IPS-20b (cell line): Measurements from ENCODE around the gene DGLUCY.

Experiments used
- H3K27ac ChIP-seq: one replicate; pipeline ENCODE4 v1.5.1; 2013; ENCODE audit warnings: low read length
- H3K27me3 ChIP-seq: 2 replicates; pipeline ENCODE4 v1.6.1; 2013; ENCODE audit warnings: mild to moderate bottlenecking, low read length, inconsistent platforms; ENCODE audit not compliant: insufficient read depth
- H3K36me3 ChIP-seq: 2 replicates; pipeline ENCODE4 v1.6.1; 2013; ENCODE audit warnings: low read depth, mild to moderate bottlenecking, inconsistent platforms, low read length, moderate library complexity; ENCODE audit not compliant: insufficient read depth
- H3K4me1 ChIP-seq: 2 replicates; pipeline ENCODE4 v1.6.1; 2013; ENCODE audit warnings: mild to moderate bottlenecking, control low read depth, inconsistent platforms, low read length, moderate library complexity; ENCODE audit not compliant: insufficient read depth
- H3K4me3 ChIP-seq: 2 replicates; pipeline ENCODE4 v1.5.1; 2013; ENCODE audit warnings: mild to moderate bottlenecking, low read length, inconsistent platforms
- H3K9ac ChIP-seq: 2 replicates; pipeline ENCODE4 v1.6.1; 2013; ENCODE audit warnings: low read depth, mild to moderate bottlenecking, inconsistent platforms, low read length, moderate library complexity
- H3K9me3 ChIP-seq: 2 replicates; pipeline ENCODE4 v1.6.1; 2013; ENCODE audit warnings: mild to moderate bottlenecking, low read depth, low read length, inconsistent platforms; ENCODE audit not compliant: insufficient read depth

DGLUCY gene

DNA sequence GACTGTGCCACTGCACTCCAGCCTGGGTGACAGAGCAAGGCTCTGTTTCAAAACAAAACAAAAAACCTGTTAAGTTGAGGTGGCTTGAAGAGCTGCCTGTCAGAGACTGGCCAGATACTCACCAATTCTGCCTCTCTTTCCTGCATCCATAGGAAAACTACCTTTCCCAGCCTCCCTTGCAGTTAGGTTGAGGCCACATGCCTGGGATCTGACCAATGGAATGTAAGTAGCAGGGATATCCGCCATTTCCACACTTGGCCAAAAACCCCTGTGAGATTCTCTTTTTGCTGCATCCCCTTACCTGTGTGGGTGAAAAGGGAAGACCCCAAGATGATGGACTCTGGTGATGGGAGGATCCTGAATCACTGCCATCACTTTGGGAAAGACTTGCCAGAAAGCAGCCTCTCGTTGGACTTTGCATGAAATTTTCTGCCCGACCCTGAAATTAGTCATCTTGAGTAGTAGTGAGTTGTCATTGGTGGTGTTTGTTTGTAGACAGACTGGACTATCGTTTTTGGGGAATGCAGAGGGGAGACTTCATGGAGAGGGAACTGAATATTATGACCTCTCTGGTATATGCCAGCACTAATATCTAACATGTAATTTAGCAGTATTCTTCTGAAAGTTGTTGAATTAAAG lies 116.6 kb downstream of the DGLUCY start:
- Histone ChIP-seq H3K27ac (no peak overlapping the region), H3K27me3 (no peaks in the 10 kb centered on the region), H3K9ac (no peak overlapping the region), H3K4me1 (peaks cover 11% of the 10 kb centered on the region; the same call in 1 of the 2 replicates), H3K4me3 (no peak overlapping the region), H3K36me3 (no peaks in the 10 kb centered on the region), H3K9me3 (peaks cover 10% of the 10 kb centered on the region)

DNA sequence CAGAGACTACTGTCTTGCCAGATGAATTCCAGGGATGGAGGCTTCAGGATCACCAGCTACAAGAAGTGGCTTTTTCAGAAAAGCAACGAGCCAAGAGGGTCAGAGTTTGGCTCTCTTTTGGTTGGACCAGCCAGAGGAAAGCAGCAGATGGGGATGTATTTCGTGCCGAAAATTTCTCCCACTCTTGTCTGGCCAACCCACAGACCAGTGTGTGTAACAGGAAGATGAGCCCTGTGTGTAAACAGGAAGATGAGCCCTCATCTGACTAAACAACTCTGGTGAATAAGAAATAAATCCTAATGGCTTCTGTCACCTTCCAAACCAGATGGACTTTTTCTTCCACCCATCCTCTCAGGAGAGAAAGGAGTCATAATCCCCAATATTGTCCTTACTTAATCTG lies 117.6 kb downstream of the DGLUCY start:
- H3K36me3 ChIP-seq, result no peaks in the 10 kb centered on the region
- no peak overlapping the region for H3K4me3 ChIP-seq
- no peak overlapping the region for H3K27ac ChIP-seq
- peaks cover 11% of the 10 kb centered on the region; the same call in 1 of the 2 replicates for H3K4me1 ChIP-seq
- H3K27me3 ChIP-seq, result no peaks in the 10 kb centered on the region
- H3K9me3 ChIP-seq, result peaks cover 10% of the 10 kb centered on the region
- no peak overlapping the region for H3K9ac ChIP-seq

DNA sequence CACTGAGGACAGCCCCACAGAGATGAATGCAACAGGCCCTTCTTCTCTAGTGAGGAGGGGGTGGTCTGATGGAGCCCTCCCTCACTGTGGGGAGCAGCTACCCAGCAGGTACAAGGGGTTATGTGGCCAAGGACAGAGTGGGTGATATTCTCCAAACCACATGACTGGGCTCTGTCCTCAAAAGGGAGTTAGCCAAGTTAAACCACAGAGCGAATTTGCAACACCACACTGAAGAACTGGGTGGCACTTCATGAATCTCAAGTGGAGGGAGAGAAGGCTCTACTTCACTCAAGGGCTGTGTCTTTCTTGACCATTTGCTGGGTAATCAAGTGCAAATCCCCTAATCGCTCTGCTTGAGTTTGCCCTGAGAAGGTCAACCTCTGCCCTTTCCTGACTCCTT lies 118.2 kb downstream of the DGLUCY start:
- H3K9ac ChIP-seq, result no peak overlapping the region
- no peak overlapping the region for H3K27ac ChIP-seq

DNA sequence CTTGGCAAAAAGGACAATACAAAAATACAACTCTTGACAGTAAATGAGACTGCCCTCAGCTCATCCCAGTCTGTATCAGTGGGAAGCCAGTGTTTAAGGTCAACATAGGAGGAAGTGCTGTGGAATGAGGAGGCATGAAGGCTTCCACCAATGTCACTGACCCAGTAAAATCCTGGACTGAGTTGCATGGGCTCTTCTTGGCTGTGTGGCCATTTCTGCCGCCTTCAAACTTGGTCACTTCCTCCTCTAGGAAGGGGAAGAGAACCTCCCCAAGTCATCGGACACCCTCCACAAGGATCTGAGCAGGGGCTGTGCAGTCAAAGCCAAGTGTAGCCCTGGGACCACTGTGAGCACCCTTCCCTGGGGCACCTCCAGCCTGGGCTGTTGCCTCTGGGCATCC lies 118.7 kb downstream of the DGLUCY start:
- H3K4me1 ChIP-seq, result peaks cover 11% of the 10 kb centered on the region; the same call in 1 of the 2 replicates
- H3K9ac ChIP-seq, result no peak overlapping the region
- H3K27ac ChIP-seq, result no peak overlapping the region
- no peaks in the 10 kb centered on the region for H3K27me3 ChIP-seq
- H3K9me3 ChIP-seq, result peaks cover 10% of the 10 kb centered on the region
- no peak overlapping the region for H3K4me3 ChIP-seq
- H3K36me3 ChIP-seq, result no peaks in the 10 kb centered on the region

More for the DNA sequence above, 118.2 kb downstream of the DGLUCY start:
- Histone ChIP-seq H3K4me1 (peaks cover 11% of the 10 kb centered on the region; the same call in 1 of the 2 replicates), H3K36me3 (no peaks in the 10 kb centered on the region), H3K27me3 (no peaks in the 10 kb centered on the region), H3K9me3 (peaks cover 10% of the 10 kb centered on the region), H3K4me3 (no peak overlapping the region)

DNA sequence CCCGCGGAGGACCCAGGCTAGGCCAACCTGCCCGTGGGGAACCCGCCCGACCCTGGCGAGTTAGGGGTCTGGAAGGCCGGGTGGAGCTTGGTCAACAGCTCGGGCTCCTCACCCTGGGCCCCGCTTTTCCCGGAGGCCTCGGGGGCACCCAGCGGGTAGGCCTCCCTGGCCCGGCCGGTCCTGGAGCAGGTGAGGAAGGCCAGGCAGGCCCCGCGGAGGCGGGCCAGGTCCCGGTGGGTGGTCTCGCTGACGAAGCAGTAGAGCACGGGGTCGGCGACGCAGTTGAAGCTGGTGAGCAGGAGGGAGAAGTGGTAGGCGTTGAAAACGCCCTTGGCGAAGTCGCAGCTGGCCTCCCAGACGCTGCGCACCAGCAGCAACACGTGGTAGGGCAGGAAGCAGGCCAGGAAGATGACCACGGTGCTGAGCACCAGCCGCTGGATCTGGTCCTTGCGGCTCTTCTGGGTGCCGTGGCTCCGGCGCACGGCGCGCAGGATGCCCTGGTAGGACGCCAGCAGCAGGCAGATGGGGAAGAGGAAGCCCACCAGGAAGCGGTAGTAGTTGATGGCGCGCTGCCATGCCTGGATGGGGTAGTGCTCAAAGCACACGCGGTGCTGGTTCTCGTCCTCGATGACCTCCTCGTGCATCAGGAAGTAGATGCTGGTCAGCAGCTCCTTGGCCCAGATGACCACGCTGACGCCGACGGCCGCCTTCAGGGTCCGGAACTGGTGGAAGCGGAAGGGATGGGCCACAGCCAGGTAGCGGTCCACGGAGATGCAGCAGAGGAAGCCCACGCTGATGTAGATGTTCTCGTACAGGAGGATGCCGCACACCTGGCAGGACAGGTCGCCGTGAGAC lies 120.3 kb downstream of the DGLUCY start:
- Histone ChIP-seq H3K27me3 (no peaks in the 10 kb centered on the region), H3K36me3 (no peaks in the 10 kb centered on the region), H3K4me3 (no peak overlapping the region), H3K27ac (no peak overlapping the region), H3K9me3 (peaks cover 10% of the 10 kb centered on the region), H3K4me1 (no peaks in the 10 kb centered on the region; the same call in 1 of the 2 replicates), H3K9ac (no peak overlapping the region)

DNA sequence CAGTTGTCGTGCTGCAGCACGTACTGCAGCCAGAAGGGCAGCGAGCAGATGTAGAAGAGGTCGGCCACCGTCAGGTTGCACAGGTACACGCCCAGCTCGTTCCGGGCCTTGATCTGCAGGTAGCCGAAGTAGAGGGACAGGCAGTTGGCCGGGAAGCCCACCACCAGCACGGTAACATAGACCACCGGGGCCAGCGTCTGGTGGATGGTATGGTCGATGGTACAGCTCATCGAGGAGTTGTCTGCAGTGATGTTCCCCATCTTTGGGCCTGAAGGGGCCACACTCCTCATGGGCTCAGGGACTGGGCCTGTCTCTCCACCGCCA lies 120.9 kb downstream of the DGLUCY start:
- no peak overlapping the region for H3K9ac ChIP-seq
- no peaks in the 10 kb centered on the region for H3K27me3 ChIP-seq
- H3K27ac ChIP-seq, result no peak overlapping the region
- no peak overlapping the region for H3K4me3 ChIP-seq
- H3K4me1 ChIP-seq, result no peaks in the 10 kb centered on the region; the same call in 1 of the 2 replicates
- no peaks in the 10 kb centered on the region for H3K36me3 ChIP-seq
- peaks cover 10% of the 10 kb centered on the region for H3K9me3 ChIP-seq

DNA sequence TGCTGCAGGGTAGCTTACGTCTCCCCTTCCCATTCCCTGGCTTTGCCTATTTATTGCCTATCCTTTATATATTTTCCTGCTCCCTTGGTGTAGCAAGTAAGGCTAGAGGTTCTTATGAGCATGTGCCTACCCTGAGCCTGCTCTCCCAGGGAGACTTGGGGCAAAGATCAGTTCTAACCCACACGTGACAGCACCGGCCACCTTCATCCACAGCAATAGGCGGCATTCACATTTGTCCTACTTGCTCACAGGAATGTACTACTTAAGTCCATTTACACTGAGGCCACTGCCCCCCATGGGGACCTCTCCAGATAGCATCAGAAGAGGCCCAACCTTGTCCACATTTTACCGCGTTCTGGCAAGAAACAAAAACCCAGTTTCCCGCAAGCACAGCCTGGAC lies 122.0 kb downstream of the DGLUCY start:
- Histone ChIP-seq H3K4me1 (no peaks in the 10 kb centered on the region; the same call in 1 of the 2 replicates), H3K27me3 (no peaks in the 10 kb centered on the region), H3K9me3 (peaks cover 4% of the 10 kb centered on the region; the same call in 1 of the 2 replicates), H3K4me3 (no peak overlapping the region), H3K27ac (no peak overlapping the region), H3K36me3 (no peaks in the 10 kb centered on the region), H3K9ac (no peak overlapping the region)

DNA sequence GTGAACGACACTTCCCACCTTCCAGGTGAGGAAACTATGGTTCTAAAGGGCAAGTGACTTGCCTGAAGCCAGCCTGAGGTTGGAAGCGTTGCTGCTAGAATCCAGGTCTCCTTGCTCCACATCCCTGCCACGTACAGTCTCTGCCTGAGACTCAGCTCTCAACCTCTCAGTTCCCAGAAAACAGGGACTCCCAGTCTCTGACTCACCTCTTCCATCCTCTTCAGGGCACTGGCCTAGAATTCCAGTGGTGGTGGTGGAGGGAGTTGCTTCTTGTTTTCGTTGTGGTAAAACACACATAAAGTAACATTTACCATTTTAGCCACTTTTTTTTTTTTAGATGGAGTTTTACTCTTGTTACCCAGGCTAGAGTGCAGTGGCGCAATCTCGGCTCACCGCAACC lies 123.3 kb downstream of the DGLUCY start:
- no peak overlapping the region for H3K27ac ChIP-seq
- H3K9ac ChIP-seq, result no peak overlapping the region
- no peaks in the 10 kb centered on the region for H3K27me3 ChIP-seq
- H3K4me1 ChIP-seq, result no peaks in the 10 kb centered on the region; the same call in 1 of the 2 replicates
- H3K9me3 ChIP-seq, result no peaks in the 10 kb centered on the region
- H3K36me3 ChIP-seq, result no peaks in the 10 kb centered on the region
- no peak overlapping the region for H3K4me3 ChIP-seq

DNA sequence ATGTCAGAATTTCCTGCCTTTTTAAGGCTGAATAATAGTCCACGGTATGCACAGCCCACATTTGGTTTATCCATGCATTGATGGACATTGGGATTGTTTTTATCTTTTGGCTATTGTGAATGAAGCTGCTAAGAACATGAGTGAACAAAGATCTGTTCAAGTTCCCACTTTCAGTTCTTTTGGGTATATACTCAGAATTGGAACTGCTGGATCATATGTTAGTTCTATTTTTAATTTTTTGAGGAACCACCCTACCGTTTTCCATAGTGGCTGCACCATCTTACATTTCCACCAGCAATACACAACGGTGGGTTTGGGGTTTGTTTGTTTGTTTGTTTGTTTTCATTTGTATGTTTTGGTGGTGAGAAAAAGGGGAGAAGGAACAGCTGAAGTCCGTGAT lies 124.2 kb downstream of the DGLUCY start:
- Histone ChIP-seq H3K9ac (no peak overlapping the region), H3K4me1 (no peaks in the 10 kb centered on the region; the same call in 1 of the 2 replicates), H3K4me3 (no peak overlapping the region), H3K27me3 (no peaks in the 10 kb centered on the region; the same call in 1 of the 2 replicates), H3K36me3 (no peaks in the 10 kb centered on the region), H3K9me3 (no peaks in the 10 kb centered on the region), H3K27ac (no peak overlapping the region)

DNA sequence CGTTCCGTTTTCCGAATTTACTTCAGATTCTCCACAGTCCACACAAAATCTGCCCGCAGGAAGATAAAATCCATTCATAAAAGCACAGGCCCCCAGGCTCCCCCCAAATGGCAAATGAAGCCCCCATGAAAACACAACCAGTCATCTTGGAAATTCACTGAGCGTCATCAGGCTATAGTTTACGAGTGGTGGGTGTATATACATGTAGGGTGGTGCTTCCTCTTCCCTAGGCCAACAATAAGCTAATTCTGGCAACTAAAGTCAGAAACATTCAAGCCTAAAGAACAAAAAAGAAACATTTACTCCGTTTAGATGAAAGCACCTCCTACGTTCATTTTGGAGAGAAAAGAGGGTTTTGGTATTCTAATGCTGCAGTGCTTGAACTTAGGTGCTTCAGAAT lies 124.8 kb downstream of the DGLUCY start:
- peaks cover under 1% of the 10 kb centered on the region; the same call in 1 of the 2 replicates for H3K27me3 ChIP-seq
- no peaks in the 10 kb centered on the region for H3K36me3 ChIP-seq
- no peaks in the 10 kb centered on the region for H3K9me3 ChIP-seq
- no peak overlapping the region for H3K9ac ChIP-seq
- no peak overlapping the region for H3K27ac ChIP-seq
- H3K4me1 ChIP-seq, result no peaks in the 10 kb centered on the region; the same call in 1 of the 2 replicates
- no peak overlapping the region for H3K4me3 ChIP-seq

DNA sequence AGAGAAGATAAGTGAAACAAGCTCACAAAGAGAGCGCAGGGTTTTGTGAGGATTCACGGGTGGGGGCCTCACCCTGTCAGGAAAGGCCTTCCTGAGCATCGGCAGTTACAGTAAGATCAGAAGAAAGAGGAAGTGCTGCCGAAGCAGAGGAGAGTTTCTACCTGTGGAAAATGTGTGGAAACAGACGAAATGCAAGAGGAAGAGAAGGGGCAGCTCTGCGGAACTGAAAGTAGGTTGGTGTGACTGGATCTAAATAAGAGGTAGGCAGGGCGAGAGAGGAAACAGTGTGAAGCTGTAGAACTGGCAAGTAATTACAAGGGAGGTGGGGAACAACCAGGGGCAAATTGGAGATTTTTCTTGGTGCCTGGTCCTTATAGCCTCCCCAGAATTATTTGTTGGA lies 128.0 kb downstream of the DGLUCY start:
- H3K9ac ChIP-seq, result no peak overlapping the region
- no peak overlapping the region for H3K27ac ChIP-seq
- no peak overlapping the region for H3K4me3 ChIP-seq

DNA sequence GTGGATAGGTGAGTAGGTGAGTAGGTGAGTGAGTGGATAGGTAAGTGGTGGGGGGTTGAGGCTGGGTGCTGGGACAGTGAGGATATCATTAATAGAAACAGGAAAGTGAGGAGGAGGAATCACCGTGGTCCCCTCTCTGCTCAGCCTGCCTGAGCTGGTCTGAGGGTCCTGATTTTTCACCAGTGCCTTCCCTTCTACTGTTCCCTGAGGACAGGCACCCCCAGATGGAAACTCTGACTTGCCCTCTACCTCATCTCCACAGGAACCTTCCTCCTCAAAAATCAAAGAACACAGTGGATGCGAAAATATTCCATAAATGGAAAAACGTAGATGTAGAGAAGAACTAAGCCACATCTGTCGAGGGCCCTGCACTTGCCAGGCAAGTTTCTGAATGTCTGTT lies 128.8 kb downstream of the DGLUCY start:
- H3K9me3 ChIP-seq, result no peaks in the 10 kb centered on the region
- H3K27me3 ChIP-seq, result peaks cover 6% of the 10 kb centered on the region; the same call in 1 of the 2 replicates
- H3K9ac ChIP-seq, result no peak overlapping the region
- H3K36me3 ChIP-seq, result no peaks in the 10 kb centered on the region
- H3K4me1 ChIP-seq, result peaks cover 6% of the 10 kb centered on the region; the same call in 1 of the 2 replicates
- no peak overlapping the region for H3K4me3 ChIP-seq
- no peak overlapping the region for H3K27ac ChIP-seq

More for the DNA sequence above, 128.0 kb downstream of the DGLUCY start:
- Histone ChIP-seq H3K27me3 (peaks cover 6% of the 10 kb centered on the region; the same call in 1 of the 2 replicates), H3K4me1 (peaks cover 6% of the 10 kb centered on the region; the same call in 1 of the 2 replicates), H3K36me3 (no peaks in the 10 kb centered on the region), H3K9me3 (no peaks in the 10 kb centered on the region)
